HG03045 (cell line): ENCODE measurements around the gene POU2AF1.

ENCODE experiments used
- ATAC-seq: cut with Tn5 transposase; IDR thresholded peaks from one replicate; pipeline ENCODE4 v1.9.1; 2021; ENCODE audit warnings: mild to moderate bottlenecking, moderate library complexity; ENCODE audit not compliant: unreplicated experiment

POU2AF1 gene

DNA sequence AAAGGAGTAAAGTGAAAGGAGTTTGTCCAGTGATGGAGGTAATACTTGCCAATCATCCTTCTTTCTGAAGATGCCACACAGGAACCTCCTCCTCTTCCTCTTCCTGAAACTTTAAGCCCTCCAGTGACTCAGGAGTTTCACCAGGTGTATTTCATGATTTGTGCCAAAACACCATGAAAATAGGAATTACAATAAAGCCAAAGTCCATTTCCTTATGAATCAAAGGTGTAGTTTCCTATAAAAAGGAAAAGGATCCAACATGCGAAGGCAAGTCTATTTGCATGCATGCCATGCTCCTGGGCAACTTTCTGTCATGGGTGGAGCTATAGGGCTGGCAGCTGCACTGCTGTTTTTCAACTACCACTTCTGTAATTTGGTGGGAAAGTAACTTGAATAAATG, 9.8 kb upstream of the POU2AF1 start:
- ATAC-seq, result no peak

DNA sequence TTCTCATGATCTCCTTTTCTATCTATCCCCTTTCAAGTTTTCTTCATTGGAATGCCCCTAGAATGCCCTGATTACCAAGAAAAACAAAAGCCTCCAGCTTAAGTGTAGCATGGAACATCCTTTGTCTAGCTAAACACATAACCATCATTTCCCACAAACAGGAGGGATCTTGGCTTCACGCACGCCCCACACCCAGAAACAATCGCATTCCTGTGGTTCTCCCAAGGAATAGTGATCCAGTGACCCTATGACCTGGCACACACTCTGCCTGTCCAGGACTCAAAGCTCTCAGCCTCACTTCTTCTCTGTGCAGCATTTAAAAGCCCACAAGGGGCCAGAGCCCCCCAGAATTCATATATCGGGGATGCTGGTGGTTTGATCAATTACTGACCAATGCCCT, 9.3 kb upstream of the POU2AF1 start:
- ATAC-seq, result no peak

DNA sequence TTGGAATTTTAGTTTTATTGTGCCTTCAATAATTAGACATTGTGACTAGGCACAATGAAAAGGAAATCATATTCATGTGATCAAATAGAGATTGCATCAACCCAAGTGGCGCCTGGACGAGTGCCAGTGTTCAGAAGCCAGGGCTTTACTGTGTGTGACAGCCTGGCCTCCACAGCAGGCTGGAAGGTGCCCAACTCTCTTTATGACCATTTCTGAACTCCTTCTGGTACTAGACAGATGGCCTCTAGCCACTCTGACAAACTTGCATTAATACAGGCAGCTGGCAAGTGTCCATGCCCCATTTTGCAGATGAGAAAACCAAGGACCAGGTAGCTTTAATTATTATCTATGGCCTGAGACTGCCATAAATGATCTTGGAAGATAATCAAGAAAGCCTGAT, 8.3 kb upstream of the POU2AF1 start:
- ATAC-seq, result no peak

DNA sequence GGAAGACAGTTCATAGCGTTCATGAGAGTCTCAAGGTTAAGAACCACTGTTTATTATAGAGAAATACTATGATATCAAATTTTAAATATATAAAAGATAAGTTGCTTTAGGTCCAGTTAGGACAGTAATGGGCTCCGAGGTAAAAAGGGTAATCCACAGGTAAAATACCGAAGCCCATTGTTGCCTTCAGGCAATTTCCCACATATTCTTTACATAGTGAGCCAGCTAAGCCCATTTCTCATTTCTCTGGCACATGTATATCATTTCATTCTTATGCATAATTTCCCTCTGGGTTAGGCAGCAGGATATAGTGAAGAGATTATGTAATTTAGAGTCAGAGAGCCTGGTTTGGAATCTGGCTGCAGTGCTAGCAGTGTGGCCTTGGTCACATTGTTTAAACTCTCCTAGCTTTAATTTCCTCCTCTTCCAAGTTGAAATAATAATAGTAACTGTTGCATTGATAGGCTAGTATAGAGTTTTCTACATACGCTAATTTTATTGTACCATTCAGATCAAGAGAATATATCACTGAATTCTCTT, 7.6 kb upstream of the POU2AF1 start:
- no peak for ATAC-seq

DNA sequence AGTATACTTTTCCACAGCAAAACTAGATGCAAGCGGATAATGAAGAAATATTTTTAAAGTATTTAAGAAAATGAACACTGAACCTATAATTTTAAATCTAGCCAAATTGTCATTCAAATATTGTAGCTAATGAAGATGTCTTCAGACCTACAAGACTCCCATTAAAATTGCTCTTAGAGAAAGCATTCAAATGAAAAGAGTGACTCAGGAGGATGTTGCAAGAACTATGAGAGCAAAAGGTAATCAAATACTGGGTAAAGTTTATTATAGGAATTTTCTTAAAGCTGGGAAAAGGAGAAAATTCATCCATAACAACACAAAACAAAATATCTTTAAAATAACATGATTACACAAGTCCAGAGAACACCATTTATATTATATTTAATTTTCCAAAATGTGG, 5.4 kb upstream of the POU2AF1 start:
- ATAC-seq, result no peak

GRCh38 chr11:111382451-111382850, 3.4 kb upstream of the POU2AF1 start:
- no peak for ATAC-seq

DNA sequence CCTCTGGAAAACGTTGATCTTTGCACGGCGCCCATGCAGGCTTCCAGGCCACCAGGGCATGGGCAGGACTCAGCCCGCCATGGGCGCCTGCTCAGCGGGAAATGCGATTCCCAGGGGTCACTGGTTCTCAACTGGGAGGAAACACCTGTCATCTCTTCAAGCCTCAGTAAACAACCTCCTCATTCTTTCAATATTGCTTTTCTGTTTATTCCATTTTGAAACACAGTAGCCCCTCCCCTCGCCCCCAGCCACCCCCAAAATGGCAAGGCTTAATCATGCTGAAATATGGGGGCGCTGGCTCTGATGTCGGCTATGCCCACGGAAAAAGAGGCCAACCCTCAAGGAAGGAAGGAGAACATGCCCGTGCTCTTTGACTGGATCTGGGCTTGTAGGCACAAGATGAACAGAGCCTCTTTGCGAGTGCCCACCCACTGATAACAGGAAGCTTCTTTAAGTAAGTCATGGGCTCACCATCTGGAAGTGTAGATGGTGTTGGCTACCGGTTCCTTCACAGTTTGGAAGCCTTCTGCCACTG, 594 bp upstream of the POU2AF1 start:
- ATAC-seq, result peak; percentile 20

DNA sequence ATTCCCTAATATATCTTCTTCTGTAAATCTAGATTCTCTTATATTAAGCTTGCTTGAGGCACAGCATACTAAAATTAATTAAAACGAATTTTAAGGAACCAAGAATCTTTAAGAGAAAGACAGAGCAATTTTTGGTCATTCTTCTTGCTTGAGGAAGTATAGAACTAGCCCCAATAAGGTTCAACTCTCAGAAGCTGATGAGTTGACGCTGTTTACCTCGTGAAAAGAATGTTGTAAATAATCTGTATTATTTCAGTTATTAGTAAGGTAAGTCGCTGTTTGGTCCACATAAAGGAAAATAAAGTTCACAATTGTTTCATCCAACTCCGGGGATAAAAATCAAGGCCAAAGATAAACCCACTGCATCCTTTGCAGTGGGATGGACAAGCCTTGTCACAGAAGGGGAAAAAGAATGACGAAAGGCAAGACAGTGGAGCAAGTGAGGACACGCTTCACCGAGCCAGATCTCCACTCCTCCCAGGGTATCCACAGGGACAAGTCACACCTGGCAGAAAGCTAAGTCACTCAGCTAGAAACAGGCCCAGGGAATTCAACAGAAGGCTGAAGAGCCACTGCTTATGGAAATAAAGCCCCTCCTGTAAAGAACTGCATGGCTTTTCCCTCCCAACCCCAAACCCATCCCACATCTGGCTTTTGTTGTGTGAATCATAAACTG, 752 bp downstream of the POU2AF1 start:
- ATAC-seq, result peak; percentile 11

- no peak for ATAC-seq
Observed at GRCh38 chr11:111376181-111376871, 2.7 kb downstream of the POU2AF1 start.

- no peak for ATAC-seq
Observed at GRCh38 chr11:111373590-111373989, 5.5 kb downstream of the POU2AF1 start.

DNA sequence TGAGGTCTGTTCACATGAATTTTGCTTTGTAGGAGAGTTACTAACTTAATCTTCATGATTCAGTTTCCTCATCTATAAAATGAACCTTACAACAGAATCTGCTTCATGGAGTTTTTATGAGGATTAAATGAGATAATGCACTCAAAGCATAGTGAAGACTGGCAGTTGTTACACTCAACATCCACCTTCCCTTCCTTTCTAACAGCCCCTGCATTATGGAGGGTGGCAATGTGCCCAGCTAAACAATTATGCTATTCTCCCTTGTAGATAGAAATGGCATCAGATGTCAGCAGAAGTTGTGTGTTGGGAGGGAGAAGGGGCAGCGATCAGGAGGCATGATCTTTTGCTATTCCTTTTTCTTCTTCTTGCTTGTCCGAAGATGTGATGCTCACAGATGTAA, 6.5 kb downstream of the POU2AF1 start:
- ATAC-seq, result no peak

DNA sequence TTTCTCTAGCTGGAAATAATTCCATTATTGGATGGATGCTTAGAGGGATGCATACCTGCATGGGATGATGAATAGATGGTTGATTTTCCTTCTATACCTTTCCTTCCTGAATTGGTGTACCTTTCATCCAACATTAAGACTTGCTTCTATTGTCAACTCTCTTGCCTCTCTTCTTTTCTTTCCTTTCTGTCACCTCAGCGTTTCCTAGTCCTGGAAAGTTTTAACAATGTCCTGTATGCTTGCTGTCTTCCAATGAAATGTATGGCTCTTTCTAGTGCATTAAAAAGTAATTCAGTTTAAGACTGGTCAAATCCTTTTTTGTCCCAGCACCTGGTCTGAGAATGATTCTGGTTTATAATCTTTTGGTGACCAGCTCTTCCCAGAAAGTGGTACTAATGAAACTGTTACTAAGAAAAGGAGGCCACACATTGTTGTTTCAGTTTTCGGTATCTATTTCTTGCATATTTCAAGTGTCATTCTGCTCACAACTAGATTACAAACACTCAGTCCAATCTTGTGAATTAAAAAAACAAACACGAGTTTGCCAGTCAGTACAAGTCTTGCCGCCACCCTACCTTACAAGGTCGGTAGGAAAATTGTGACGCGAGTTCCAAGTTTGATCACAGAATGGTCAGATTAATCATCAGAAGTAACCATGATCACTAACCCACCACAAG, 8.0 kb downstream of the POU2AF1 start:
- ATAC-seq, result peak; percentile 27

- ATAC-seq, result no peak
Observed at GRCh38 chr11:111370270-111370901, 8.7 kb downstream of the POU2AF1 start.

- no peak for ATAC-seq
Observed at GRCh38 chr11:111368285-111368560, 10.9 kb downstream of the POU2AF1 start.

DNA sequence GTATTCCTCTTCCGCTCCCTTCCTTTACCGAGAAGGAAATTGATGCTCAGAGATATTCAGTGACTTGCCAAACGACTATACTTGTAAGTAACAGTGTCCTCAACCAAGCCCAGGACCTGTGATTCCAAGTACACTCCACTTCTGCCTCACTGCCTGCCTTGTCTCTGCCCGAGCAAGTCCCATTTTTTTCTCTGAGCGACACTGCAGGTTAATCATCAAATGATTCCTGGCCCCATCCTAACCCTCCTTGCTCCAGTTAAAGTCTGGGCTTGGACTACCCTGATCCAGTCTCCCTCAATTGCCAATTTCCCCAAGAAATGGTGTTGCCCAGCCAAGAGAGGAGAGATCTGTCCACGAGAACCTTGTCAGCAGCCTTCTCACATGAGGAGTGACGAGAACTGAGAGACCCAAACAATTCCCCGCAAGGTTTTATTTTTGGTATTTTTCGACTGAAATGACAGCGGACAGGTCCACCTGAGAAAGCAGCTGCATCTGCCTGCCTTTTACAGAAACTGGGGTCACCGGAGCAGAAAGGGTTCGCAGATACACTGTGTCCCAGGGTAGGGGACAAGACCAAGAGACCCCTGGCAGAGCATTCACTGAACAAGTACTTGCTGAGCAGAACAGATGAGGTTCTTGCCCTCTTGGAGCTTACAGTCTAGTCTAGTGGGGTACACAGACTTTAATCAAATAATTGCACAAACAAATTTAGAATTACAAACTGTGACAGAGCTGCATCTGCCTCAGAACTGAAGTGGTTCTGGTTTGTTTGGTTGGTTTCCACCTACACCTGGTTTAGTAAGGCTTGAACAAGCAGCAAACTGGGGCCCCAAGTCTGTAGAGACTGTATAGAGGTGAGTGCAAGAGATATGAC, 11.4 kb downstream of the POU2AF1 start:
- ATAC-seq, result peak; percentile 43

- no peak for ATAC-seq
Observed at GRCh38 chr11:111366560-111367410, 12.3 kb downstream of the POU2AF1 start.

- ATAC-seq, result no peak
Observed at GRCh38 chr11:111365722-111366559, 13.1 kb downstream of the POU2AF1 start.

GRCh38 chr11:111364503-111364902, 14.6 kb downstream of the POU2AF1 start:
- no peak for ATAC-seq

DNA sequence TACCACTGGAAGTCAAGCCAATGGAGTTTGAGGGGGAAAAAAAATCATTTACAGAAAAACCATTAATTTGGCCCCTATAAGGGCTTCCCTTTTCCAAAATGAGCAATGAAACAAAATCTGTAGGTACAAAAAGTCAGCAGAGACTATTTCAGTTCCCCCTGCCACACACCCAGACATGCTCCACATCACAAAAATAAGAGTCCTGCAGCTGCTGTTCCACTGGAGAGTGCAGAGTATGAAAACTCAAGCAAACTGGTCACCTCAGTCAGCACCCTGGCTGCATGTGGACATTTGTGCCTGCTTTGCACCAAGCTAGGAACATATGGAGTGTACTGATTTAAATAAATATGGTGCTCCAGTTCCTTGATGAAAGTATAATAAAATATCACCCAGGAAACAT, 15.1 kb downstream of the POU2AF1 start:
- no peak for ATAC-seq
